HG02623 (cell line): Measurements from ENCODE around the gene MYO1G.
"Not testable (repeated sequence)": the region's sequence is repeated elsewhere in the genome, so short reads cannot be mapped to it uniquely, and the experiment has no call there.

Experiments
- ATAC-seq: cut with Tn5 transposase; IDR thresholded peaks from one replicate; pipeline ENCODE4 v1.9.1; 2021; ENCODE audit warnings: moderate library complexity; ENCODE audit not compliant: unreplicated experiment

Gene MYO1G

DNA sequence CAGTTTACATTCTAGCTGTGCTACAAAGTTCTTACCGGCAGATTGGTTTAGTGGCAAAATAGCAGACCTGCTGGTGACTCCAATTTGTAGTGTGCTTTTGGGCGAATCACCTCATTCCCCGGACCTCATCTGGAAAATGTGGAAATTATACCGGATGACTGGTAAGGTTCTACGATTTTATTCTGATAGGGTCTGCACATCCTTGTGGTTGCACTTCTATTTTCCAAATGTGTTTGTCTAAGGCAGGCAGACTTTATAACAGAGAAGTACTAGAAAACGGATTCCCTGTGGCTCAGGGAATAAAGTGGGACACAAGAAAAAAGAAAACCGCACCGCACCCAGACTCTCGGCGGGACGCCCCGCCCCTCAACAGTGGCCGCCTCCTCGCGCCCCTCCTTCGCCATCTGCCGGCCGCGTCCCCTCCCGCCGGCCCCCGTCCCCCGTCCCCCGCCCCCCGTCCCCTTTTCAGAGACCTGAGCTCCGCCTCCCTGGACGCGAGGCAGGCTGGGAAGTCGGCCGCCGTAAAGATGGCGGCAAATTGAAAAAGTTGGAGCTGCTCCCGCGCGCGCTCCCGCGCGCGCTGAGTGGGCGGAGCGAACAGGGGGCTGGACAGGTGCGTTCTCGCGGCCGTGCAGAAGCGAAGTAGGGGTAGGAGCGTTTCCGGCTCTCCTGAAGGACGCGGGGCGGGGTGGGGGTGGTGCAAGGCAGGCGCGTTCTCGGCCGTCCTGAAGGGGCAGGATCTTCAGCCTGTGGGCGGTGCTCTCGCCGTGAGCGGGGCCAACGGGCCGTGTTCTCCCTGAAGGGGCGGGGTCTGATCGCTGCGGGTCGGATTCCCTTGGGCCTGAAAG, 20.7 kb upstream of the MYO1G start:
- peak; percentile 66 for ATAC-seq

DNA sequence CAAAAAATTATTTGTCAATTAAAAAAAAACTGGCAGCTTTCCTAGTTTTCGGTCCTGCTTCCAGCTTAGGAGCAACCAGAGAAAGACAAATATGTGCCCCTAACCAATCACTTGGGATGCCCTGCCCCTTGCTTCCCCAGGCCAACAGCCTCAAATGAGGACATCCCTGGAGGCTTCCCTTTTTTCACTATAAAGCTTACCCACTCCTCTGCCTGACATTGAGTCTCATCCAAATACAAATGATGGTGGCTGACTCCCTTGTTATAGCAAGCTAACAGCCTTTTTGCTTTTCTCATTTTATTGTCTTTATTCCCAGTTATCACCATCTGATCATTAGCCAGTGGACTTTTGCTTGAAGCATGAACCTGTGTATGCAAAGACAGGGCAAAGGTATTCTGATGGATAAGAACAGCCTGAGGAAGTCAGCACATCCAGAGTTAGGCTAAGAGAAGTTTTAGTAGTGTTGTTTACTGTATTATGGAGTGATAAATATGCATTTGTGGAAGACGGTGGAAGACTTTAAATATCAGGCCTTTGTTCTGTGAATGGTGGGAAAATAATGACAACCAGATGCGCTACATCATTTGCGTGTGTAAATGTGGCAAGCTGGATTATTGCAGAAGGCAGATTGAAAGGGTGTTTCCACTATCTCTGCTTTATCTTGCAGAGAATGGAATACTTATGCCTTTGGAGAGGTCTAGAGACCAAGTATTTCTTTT, 19.5 kb upstream of the MYO1G start:
- ATAC-seq, result no peak

DNA sequence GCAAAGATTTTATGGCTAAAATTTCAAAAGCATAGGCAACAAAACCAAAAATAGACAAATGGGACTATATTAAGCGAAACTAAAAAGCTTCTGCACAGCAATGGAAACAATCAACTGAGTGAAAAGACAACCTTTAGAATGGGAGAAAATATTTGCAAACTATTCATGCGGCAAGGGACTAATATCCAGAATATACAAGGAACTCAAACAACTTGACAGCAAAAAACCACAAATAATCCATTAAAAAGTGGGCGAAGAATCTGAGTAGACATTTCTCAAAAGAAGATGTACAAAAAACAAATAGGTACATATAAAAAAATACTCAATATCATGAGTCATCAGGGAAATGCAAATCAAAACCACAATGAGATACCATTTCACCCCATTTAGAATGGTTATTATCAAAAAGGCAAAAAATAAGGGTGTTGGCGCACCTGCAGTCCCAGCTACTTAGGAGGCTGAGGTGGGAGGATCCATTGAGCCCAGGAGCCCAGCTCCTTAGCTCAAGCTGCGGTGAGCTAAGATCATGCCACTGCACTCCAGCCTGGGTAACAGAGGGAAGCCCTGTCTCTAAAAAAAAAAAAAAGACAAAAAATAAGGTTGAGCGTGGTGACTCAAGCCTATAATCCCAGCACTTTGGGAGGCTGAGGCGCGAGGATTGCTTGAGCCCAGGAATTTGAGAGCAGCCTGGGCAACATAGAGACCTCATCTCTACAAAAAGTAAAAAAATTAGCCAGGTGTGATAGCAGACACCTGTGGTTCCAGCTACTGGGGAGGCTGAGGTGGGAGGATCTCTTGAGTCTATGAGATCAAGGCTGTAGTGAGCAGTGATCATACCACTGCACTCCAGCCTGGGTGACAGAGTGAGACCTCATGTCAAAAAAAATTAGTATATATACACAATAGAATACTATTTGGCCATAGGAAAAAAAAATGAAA, 17.0 kb upstream of the MYO1G start:
- ATAC-seq, result no peak

DNA sequence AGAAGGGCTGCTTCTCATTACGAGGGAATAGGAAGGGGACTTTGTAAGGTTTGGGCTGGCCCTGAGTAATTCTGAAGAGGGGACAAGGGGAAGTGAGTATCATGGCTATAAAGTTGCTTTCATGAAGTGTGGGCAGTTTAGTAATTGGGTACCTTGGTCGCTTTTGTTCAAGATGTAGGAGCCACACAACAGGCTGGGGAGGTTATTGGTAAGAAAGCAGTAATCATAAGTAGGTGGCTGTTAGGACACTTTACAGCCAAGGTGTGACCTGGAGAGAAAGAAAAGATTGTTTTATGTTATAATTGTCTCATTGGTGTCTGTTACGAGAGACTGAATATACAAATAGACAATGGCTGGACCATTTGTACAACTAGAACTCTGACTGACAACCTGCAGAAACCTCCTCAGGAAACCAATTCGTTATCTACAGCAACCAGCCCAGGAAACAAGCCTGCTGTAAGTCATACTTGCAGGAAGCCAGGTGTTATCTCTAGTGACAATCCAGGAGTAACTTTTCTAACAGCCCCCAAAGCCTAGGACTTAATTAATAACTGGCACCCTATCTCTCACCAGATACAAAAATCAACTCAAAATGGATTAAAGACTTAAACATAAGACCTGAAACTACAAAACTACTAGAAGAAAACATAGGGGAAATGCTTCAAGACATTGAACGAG, 16.2 kb upstream of the MYO1G start:
- no peak for ATAC-seq

DNA sequence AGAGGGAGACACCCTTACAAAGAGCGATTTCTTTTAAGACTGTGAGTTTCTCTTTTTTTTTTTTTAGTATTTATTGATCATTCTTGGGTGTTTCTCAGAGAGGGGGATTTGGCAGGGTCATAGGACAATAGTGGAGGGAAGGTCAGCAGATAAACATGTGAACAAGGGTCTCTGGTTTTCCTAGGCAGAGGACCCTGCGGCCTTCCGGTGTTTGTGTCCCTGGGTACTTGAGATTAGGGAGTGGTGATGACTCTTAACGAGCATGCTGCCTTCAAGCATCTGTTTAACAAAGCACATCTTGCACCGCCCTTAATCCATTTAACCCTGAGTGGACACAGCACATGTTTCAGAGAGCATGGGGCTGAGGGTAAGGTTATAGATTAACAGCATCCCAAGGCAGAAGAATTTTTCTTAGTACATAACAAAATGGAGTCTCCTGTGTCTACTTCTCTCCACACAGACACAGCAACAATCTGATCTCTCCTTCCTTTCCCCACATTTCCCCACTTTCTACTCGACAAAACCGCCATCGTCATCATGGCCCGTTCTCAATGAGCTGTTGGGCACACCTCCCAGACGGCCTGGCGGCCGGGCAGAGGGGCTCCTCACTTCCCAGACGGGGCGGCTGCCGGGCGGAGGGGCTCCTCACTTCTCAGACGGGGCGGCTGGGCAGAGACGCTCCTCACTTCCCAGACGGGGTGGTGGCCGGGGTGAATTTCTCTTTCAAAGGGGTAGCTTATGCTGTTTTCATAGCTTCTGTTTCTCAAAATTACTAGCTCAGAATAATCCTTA, 13.4 kb upstream of the MYO1G start:
- ATAC-seq, result not testable (repeated sequence)

DNA sequence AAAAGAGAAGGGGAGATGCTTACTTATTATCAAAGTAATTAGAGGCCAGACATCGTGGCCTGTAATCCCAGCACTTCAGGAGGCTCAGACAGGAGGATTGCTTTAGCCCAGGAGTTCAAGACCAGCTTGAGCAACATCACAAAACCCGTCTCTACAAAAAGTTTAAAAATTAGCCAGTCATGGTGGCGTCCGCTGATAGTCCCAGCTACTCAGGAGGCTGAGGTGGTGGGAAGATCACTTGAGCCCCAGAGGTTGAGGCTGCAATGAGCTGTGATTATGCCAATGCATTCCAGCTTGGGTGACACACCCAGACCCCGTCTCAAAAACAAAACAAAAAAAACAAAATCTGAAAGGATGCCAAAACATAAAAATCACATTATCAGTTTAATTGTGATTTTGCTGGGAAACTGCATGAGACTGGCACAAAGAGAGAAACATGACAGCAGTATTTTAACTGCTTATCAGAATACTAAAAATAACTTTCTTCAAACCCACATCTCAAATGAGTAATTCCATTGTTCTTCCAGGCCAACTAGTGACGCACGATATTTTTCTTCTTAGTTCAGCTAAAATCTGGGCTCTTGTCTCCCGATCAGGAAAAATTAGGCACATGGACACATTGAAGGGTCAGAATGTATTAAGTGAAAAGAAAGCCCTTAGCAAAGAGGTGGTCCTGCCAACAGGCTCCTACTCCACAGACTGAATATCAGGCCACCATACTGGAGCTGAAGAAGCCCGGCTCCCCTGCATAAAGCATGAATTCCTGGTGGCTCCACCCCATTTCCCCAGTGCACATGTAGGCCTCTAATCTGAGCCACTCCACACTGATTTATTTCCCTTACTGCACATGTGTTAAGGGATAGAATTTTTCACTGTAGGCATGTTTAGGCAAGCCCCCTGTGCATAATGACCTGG, 11.6 kb upstream of the MYO1G start:
- no peak for ATAC-seq

DNA sequence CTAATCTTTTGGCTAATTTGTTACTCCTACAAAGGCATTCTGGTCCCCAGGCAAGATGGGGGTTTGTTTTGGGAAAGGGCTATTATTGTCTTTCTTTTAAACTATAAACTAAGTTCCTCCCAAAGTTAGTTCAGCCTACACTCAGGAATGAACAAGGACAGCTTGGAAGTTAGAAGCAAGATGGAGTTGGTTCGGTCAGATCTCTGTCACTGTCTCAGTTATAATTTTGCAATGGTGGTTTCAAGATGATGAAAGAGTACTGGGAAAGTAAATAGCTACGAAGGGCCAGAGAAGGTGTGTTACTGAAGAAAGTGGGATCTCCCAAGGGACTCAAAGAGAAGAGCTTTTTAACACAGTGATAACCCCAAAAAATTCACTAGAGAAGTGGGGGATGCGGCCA, 10.3 kb upstream of the MYO1G start:
- ATAC-seq, result no peak

DNA sequence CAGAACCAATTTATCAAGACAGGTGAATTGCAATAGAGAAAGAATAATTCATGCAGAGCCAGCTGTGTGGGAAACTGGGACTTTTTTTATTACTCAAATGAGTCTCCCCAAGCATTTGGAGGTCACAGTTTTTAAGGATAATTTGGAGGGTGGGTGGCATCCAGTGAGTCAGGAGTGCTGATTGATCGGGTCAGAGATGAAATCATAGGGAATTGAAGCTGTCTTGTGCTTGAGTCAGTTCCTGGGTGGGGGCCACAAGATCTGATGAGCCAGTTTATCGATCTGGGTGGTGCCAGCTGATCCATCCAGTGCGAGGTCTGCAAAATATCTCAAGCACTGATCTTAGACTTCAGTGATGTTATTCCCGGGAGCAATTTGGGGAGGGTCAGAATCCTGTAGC, 9.9 kb upstream of the MYO1G start:
- ATAC-seq, result no peak

DNA sequence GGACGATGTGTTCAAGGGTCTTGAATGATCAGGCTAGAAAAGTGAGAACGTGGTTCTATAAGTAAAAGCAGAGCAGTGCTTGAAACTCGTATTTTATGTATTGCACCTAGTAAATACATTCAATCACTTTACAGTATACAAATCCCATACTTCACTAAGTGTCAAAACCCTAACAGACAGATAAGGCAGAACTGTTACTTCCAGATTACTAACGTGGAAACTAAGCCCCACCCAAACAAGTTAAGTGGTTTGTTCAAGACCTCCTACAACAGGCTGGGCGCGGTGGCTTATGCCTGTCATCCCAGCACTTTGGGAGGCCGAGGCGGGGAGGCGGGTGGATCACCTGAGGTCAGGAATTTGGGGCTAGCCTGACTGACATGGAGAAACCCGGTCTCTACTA, 9.2 kb upstream of the MYO1G start:
- no peak for ATAC-seq

DNA sequence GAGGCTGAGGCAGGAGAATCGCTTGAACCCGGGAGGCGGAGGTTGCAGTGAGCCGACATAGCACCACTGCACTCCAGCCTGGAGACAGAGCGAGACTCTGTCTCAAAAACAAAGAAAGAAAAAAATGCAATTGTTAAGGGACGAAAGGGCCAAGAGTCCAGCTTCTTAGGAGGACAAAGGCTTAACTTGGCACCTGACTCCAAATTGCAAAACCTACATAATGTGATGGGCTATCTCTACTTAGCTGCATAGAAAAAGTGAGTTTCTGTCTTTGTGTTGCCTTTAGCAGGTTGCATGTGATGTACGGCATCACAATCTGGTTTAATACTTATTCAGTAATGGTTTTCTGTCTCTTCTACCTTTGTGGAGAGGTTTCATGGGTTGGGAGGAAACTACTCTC, 8.6 kb upstream of the MYO1G start:
- ATAC-seq, result no peak

DNA sequence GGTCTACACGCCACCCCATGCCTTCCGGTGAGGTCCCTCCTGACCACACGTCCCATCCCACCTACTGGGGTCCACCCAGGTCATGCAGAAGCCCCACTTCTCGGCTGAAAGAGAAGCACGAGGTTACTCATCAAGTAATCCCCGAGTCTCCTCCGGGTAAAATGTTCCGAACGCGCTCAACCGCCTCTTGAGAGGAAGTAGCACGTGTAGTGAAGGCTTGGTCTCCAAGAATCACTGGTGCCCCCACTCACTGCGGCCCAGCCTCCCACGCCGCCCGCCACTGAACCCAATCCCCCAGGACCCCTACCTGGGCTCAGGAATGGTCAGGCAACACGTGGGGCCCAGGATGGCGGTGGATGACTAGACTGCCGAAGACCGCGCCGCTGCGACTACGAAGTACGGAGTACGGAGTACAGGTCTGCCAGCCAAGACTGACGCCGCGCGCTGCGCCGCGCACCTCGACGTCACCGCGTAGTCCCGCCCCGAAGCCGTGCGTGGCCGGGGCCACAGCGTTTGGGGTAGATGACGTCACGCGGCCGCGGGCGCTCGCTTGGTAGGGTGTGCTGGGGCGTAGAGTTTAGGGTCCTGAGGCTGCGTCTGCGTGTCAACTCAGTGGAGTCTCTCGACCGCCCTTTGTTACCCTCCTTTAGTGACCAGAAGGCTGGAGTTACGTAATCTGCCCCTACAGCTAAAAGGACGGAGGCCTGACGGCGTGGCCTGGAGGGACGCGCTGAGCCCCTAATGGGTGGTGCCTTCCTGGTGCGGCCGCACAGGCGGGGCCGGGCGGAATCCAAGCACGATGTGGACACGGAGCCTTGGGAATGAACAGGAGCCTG, 7.6 kb upstream of the MYO1G start:
- peak; percentile 92 for ATAC-seq

DNA sequence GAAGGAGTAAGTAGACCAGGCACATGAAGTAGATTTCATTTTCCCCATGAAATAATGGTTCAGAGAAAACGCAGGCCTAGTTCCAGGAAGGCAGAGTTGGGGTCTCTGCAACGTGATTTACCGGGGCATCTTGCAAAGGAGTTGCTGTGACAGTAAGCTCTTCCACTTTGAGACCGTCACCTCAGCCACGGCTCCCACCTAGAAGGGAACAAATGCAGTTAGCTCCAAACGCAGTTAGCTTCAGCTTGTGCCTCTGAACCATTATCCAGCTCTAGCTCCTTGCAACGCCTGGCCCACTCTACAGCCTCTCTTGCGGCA, 7.0 kb upstream of the MYO1G start:
- no peak for ATAC-seq

DNA sequence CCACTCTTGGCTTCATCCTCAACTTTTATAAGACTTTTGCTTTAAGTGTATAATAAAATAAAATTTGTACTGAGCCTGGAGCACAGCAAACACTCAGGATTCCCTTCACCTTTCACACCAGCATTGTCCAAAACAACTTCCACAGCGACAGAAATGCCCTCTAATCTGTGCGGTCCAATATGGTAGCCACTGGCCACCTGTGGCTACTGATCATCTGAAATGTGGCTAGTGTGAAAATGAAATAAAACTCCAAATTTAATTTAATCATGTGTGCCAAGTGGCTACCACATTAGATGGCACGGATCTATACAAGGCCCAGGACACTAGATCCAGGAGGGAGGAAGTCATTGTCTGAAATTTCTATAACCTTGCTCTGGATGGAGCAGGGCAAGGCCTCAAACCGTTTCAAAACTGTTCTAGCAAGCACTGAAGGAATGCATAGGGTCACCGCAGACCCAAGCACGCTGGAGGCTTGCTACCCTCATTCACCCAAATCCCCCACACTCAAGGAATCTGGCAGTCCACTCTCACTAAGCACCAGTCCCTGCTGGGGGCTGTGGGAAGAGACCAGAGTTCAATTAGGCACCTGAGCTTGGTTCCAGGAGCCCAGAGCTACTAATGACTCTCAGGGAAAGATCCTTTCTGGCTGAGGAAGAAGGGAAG, 6.3 kb upstream of the MYO1G start:
- no peak for ATAC-seq

DNA sequence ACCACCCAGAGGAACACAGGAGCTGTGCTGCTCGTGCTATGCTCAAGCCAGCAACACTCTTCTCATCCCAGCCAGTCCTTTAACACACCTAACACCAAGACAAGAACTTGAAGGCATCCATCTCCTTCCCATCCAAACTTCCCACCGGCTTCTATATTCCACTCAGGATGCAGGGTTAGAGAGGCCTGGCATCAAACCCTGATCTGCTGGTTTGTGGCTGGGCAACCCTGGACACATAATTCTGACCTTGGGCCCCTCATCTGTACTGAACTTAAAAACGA, 5.6 kb upstream of the MYO1G start:
- ATAC-seq, result no peak

DNA sequence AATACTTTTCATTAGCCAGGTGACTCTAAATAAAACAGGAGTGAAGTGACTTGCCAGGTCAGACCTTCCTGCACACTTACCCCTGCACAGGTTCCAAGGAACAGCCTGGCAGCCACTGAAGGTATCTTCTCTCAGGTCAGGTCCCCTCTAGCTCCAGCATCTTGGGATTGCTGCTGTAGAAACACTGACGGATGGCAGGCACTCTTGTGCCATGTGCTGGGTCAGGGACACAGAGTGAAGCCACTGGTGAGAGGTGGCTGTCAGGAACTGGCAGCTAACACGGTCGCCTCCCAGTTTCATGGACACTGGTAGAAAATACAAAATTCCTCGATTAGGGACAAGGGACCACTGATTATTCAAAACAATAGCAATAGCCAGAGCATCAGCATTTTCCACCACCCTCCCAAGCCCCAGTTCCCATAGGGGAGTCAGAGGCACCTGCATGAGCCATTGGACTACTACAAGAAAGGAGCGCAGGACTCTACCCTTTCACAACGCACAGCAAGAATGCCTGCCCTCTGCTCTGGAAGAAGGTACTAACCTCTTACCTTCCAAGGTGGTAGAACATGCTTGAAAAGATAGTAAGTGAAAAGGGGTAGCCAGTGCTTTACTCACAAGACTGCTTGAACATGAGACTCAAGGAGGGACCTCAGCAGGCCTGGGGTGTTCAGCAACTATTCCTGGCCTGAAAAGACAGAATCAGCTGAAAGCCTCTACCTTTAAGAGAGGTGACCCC, 5.1 kb upstream of the MYO1G start:
- no peak for ATAC-seq

DNA sequence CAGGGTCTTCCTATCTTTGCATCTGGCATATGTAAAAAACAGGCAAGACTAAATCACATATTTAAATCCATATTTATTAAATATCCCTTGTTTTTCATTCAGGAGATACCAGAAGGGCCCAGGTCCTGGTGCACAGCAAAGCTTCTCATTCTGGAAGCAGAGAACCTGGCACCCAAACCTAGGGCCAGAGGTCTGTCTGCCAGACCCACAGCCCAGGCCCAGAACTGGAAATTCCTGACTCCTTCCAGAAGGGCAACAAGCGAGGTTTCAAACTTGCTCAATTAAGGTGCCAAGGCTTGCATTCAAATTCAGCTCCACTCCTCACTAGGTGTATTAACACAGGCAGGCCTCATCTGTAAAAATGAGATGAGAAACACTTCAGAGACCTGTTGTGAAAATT, 4.2 kb upstream of the MYO1G start:
- ATAC-seq, result no peak

DNA sequence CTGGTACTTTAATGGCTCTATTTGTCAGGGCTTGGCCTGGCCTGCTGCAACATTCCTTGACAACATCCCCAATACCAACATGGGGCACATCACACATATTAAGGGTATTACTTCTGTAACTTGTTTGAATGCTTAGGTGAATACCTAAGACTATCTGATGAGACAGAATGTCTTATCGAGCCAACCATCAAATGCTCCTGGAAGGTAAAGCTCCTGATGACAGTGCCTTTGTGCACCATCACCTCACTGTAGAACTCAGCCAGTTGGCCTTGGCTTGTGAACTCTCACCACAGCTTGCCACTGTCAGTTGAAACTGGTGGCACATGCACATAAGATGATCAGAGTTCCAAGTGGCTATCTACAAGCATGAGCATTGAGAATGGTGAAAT, 3.7 kb upstream of the MYO1G start:
- no peak for ATAC-seq
